Measurements from ENCODE around the gene DIPK1A. TPM values are rescaled to one million over a fixed set of nuclear protein-coding genes. Genes with fewer than 3 reads are reported as not detected.
"Not testable (repeated sequence)": the region's sequence is repeated elsewhere in the genome, so short reads cannot be mapped to it uniquely, and the experiment has no call there.

The DIPK1A gene
- total RNA-seq, 4 donors from 2014 or later = 3.1 to 6.9 (median 4.7) TPM

- H3K36me3 ChIP-seq = no peaks in the 10 kb centered on the region
- peaks cover 0 to 28% (median 4%) of the 10 kb centered on the region in 4 donors for H3K9me3 ChIP-seq
- H3K4me3 ChIP-seq = no peak overlapping the region
- DNase-seq (ENCODE audit: low spot score in 2 of 2) = no peak
- WGBS, 2 donors = 88 to 100% methylated on average over 1 of the region's 1 CpG
- no peaks in the 10 kb centered on the region for H3K4me1 ChIP-seq
- no peak for TF ChIP-seq EP300 (IDR thresholded peaks at IDR 0.05)
- TF ChIP-seq CTCF (IDR thresholded peaks at IDR 0.05) = no peak
- TF ChIP-seq POLR2A (IDR thresholded peaks at IDR 0.05) = no peak
- no peak overlapping the region for H3K27ac ChIP-seq
- H3K27me3 ChIP-seq = no peaks in the 10 kb centered on the region
These were observed 58.9 kb downstream of the DIPK1A start for GRCh38 chr1:92902406-92902744.

- H3K4me1 ChIP-seq = no peaks in the 10 kb centered on the region
- no peak for TF ChIP-seq CTCF (IDR thresholded peaks at IDR 0.05)
- TF ChIP-seq EP300 (IDR thresholded peaks at IDR 0.05) = no peak
- no peak for TF ChIP-seq POLR2A (IDR thresholded peaks at IDR 0.05)
- H3K27ac ChIP-seq = no peak overlapping the region
- no peaks in the 10 kb centered on the region for H3K27me3 ChIP-seq
- H3K9me3 ChIP-seq = peaks cover 0 to 28% (median 4%) of the 10 kb centered on the region in 4 donors
- H3K4me3 ChIP-seq = no peak overlapping the region
- 88 to 92% methylated on average over 3 of the region's 3 CpGs for WGBS, 2 donors
- no peaks in the 10 kb centered on the region for H3K36me3 ChIP-seq
- DNase-seq (ENCODE audit: low spot score in 2 of 2) = no peak
These were observed 59.4 kb downstream of the DIPK1A start for GRCh38 chr1:92901699-92902405.

- Histone ChIP-seq H3K4me3 (no peak overlapping the region), H3K27me3 (no peaks in the 10 kb centered on the region), H3K27ac (no peak overlapping the region), H3K4me1 (no peaks in the 10 kb centered on the region), H3K36me3 (no peaks in the 10 kb centered on the region), H3K9me3 (peaks cover 0 to 28% (median 4%) of the 10 kb centered on the region in 4 donors)
- TF ChIP-seq POLR2A (IDR thresholded peaks at IDR 0.05) = no peak
- no peak for TF ChIP-seq EP300 (IDR thresholded peaks at IDR 0.05)
- no peak for TF ChIP-seq CTCF (IDR thresholded peaks at IDR 0.05)
- no peak for DNase-seq (ENCODE audit: low spot score in 2 of 2)
- 83 to 100% methylated on average over 1 of the region's 1 CpG for WGBS, 2 donors
These were observed 60.1 kb downstream of the DIPK1A start for GRCh38 chr1:92901126-92901525.

- TF ChIP-seq EP300 (IDR thresholded peaks at IDR 0.05) (no peak), CTCF (IDR thresholded peaks at IDR 0.05) (no peak), POLR2A (IDR thresholded peaks at IDR 0.05) (no peak)
- H3K27me3 ChIP-seq = no peaks in the 10 kb centered on the region
- H3K4me1 ChIP-seq = no peaks in the 10 kb centered on the region
- peaks cover 0 to 22% (median 1%) of the 10 kb centered on the region in 4 donors for H3K9me3 ChIP-seq
- H3K27ac ChIP-seq = no peak overlapping the region
- H3K4me3 ChIP-seq = no peak overlapping the region
- no peaks in the 10 kb centered on the region for H3K36me3 ChIP-seq
- DNase-seq (ENCODE audit: low spot score in 2 of 2) = no peak
These were observed 60.7 kb downstream of the DIPK1A start for GRCh38 chr1:92900539-92900938.

- Histone ChIP-seq H3K9me3 (peaks cover 0 to 20% (median 1%) of the 10 kb centered on the region in 4 donors), H3K27ac (no peak overlapping the region), H3K27me3 (no peaks in the 10 kb centered on the region), H3K4me1 (no peaks in the 10 kb centered on the region), H3K36me3 (no peaks in the 10 kb centered on the region), H3K4me3 (no peak overlapping the region)
- DNase-seq (ENCODE audit: low spot score in 2 of 2) = no peak
- no peak for TF ChIP-seq EP300 (IDR thresholded peaks at IDR 0.05)
- TF ChIP-seq POLR2A (IDR thresholded peaks at IDR 0.05) = no peak
- no peak for TF ChIP-seq CTCF (IDR thresholded peaks at IDR 0.05)
These were observed 61.5 kb downstream of the DIPK1A start for GRCh38 chr1:92899780-92900179.

GRCh38 chr1:92898053-92898452 is 63.2 kb downstream of the DIPK1A start:
- not testable (repeated sequence) for H3K36me3 ChIP-seq; H3K4me3 ChIP-seq; H3K27ac ChIP-seq; DNase-seq (ENCODE audit: low spot score in 2 of 2); H3K4me1 ChIP-seq; H3K27me3 ChIP-seq
- H3K9me3 ChIP-seq = peaks cover 0 to 20% (median 1%) of the 10 kb centered on the region in 4 donors
- 81 to 88% methylated on average over 2 of the region's 2 CpGs for WGBS, 2 donors
